MM.1S (cell line): ENCODE results near the gene HBP1.

Source experiments
- DNase-seq: peaks from one replicate; pipeline ENCODE4 v3.0.0-alpha.2; 2015
- H2AFZ ChIP-seq: fragments of 300-600 bp; sonication (generic); 2 replicates; pipeline ENCODE4 v1.6.0; 2016; ENCODE audit warnings: antibody characterized with exemption, low read length
- H3F3A ChIP-seq: fragments of 300-600 bp; sonication (generic); 2 replicates; pipeline ENCODE4 v1.6.1; 2016; ENCODE audit warnings: mild to moderate bottlenecking, antibody characterized with exemption, low read length, moderate library complexity, mixed read lengths; ENCODE audit not compliant: insufficient read depth
- H3K27ac ChIP-seq: fragments of 300-600 bp; sonication (generic); 2 replicates; pipeline ENCODE4 v1.5.1; 2016; ENCODE audit warnings: mild to moderate bottlenecking, low read length
- H3K27me3 ChIP-seq: fragments of 300-600 bp; sonication (generic); replicated peaks from 2 replicates; pipeline ENCODE4 v1.6.0; 2016; ENCODE audit warnings: low read length; ENCODE audit not compliant: insufficient read depth
- H3K36me3 ChIP-seq: fragments of 300-600 bp; sonication (generic); replicated peaks from 2 replicates; pipeline ENCODE4 v1.6.1; 2016; ENCODE audit warnings: mild to moderate bottlenecking, low read length, mixed read lengths; ENCODE audit not compliant: insufficient read depth
- H3K4me1 ChIP-seq: fragments of 300-600 bp; sonication (generic); 2 replicates; pipeline ENCODE4 v1.6.1; 2016; ENCODE audit warnings: low read length, mixed read lengths
- H3K4me2 ChIP-seq: fragments of 300-600 bp; sonication (generic); 2 replicates; pipeline ENCODE4 v1.6.0; 2016; ENCODE audit warnings: low read depth, low read length
- H3K4me3 ChIP-seq: fragments of 300-600 bp; sonication (generic); 2 replicates; pipeline ENCODE4 v1.5.1; 2016; ENCODE audit warnings: low read length, mixed read lengths
- H3K79me2 ChIP-seq: fragments of 300-600 bp; sonication (generic); 2 replicates; pipeline ENCODE4 v1.6.1; 2016; ENCODE audit warnings: mixed run types, low read length, mixed read lengths
- H3K9ac ChIP-seq: fragments of 300-600 bp; sonication (generic); 2 replicates; pipeline ENCODE4 v1.6.1; 2016; ENCODE audit warnings: low read length, mixed read lengths
- H3K9me2 ChIP-seq: fragments of 300-600 bp; sonication (generic); replicated peaks from 2 replicates; pipeline ENCODE4 v1.6.1; 2016; ENCODE audit warnings: mild to moderate bottlenecking, low read length, mixed read lengths; ENCODE audit not compliant: insufficient read depth
- H3K9me3 ChIP-seq: fragments of 300-600 bp; sonication (generic); replicated peaks from 2 replicates; pipeline ENCODE4 v1.6.1; 2016; ENCODE audit warnings: mild to moderate bottlenecking, low read length, mixed read lengths; ENCODE audit not compliant: insufficient read depth
- H4K20me1 ChIP-seq: fragments of 300-600 bp; sonication (generic); 2 replicates; pipeline ENCODE4 v1.6.1; 2016; ENCODE audit warnings: mild to moderate bottlenecking, low read length, moderate library complexity, mixed read lengths; ENCODE audit not compliant: insufficient read depth
- CTCF ChIP-seq: fragments of 300-600 bp; sonication (generic); IDR thresholded peaks from 2 replicates; pipeline ENCODE4 v1.5.1; 2016; ENCODE audit warnings: antibody characterized with exemption, low read length, mixed read lengths
- EZH2 ChIP-seq: fragments of 300-600 bp; sonication (generic); optimal IDR thresholded peaks from 2 replicates; pipeline ENCODE3; 2017; ENCODE audit warnings: low read depth, mild to moderate bottlenecking, antibody characterized with exemption, low read length, mixed read lengths
- EZH2phosphoT487 ChIP-seq: fragments of 300-600 bp; sonication (generic); IDR thresholded peaks from 2 replicates; pipeline ENCODE4 v1.6.1; 2018; ENCODE audit warnings: antibody characterized with exemption, low read length

The HBP1 gene

GRCh38 chr7:107167483-107168232, 1.1 kb upstream of the HBP1 start:
- peaks cover 15% of the 10 kb centered on the region for H3K4me1 ChIP-seq
- peak overlapping the region; percentile 84 for H3K27ac ChIP-seq
- H3K36me3 ChIP-seq, result no peaks in the 10 kb centered on the region
- H3K4me2 ChIP-seq, result peak overlapping the region; percentile 87
- H3F3A ChIP-seq, result peaks cover 31% of the 10 kb centered on the region
- H2AFZ ChIP-seq, result peak overlapping the region; percentile 92
- H3K9me3 ChIP-seq, result no peaks in the 10 kb centered on the region
- DNase-seq, result peak; percentile 79
- H3K9ac ChIP-seq, result peak overlapping the region; percentile 75
- no peaks in the 10 kb centered on the region for H3K9me2 ChIP-seq
- H3K4me3 ChIP-seq, result peak overlapping the region; percentile 79
- H4K20me1 ChIP-seq, result peaks cover 10% of the 10 kb centered on the region
- TF ChIP-seq CTCF (peak; percentile 48), EZH2 (no peak), EZH2phosphoT487 (no peak)
- peaks cover 26% of the 10 kb centered on the region for H3K79me2 ChIP-seq
- no peaks in the 10 kb centered on the region for H3K27me3 ChIP-seq

DNA sequence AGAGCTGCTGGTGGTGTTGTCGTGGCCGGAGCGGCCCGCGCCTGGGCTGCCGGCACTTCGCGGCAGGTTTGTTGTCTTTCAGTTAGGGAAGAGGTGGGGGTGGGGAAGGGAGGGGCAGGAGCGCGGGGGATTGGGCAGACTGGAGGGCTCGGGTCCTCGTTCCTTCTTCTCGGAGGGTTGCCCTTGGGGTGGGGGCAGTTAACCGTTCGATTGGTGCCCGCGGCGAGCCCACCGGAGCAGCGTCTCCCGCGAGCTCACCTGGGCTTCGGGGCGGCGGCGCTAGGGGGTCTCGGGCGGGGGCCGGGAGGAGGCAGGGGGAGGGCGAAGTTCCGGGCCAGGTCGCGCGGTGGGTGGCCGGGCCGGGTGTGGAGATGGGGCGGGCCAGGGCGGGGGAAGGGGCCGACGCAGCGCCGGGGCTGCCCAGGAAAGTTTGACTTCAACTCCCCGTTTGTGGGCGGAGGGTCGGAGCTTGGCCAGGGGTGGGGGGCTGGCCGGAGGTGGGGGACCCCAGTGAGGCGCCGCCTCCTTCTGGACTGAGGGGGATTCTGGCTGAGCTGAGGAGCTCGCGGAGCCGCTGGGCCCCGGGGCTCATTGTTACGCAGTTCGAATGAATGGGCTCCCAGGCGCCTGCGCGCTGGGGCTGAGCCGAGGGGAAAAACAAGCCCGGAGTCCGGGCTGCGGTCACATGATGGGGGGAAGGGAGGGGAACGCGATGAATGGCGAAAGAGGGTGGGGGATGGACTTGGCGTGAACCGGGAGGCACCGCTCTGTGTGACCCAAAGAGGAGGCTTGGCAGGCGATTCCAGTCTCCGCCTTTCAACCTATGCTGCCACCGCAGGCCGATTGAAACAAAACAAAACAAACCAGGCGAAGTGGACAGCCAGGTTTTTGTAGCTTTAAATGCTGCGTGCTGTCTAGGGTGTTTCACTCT, 582 bp downstream of the HBP1 start:
- TF ChIP-seq CTCF (peak; percentile 15), EZH2 (no peak), EZH2phosphoT487 (no peak)
- DNase-seq, result peak; percentile 98
- Histone ChIP-seq H4K20me1 (peaks cover 17% of the 10 kb centered on the region), H3K36me3 (no peaks in the 10 kb centered on the region), H3K9me2 (no peaks in the 10 kb centered on the region), H2AFZ (peak overlapping the region; percentile 46), H3K79me2 (peaks cover 43% of the 10 kb centered on the region), H3K27ac (peak overlapping the region; percentile 77), H3F3A (peaks cover 31% of the 10 kb centered on the region), H3K4me2 (peak overlapping the region; percentile 88), H3K27me3 (no peaks in the 10 kb centered on the region), H3K4me1 (peaks cover 15% of the 10 kb centered on the region), H3K9me3 (no peaks in the 10 kb centered on the region), H3K9ac (peak overlapping the region; percentile 88), H3K4me3 (peak overlapping the region; percentile 82)

- TF ChIP-seq CTCF, result no peak
- no peak for TF ChIP-seq EZH2
- TF ChIP-seq EZH2phosphoT487, result no peak
- Histone ChIP-seq H3K79me2 (peaks cover 52% of the 10 kb centered on the region), H3K4me1 (peaks cover 15% of the 10 kb centered on the region), H3K4me3 (peak overlapping the region; percentile 82), H3K27me3 (no peaks in the 10 kb centered on the region), H3K9me2 (no peaks in the 10 kb centered on the region), H4K20me1 (peaks cover 17% of the 10 kb centered on the region), H3F3A (peaks cover 34% of the 10 kb centered on the region), H3K27ac (peak overlapping the region; percentile 77), H3K9ac (peak overlapping the region; percentile 88), H3K9me3 (no peaks in the 10 kb centered on the region), H3K4me2 (peak overlapping the region; percentile 88), H3K36me3 (no peaks in the 10 kb centered on the region), H2AFZ (peak overlapping the region; percentile 39)
- peak; percentile 41 for DNase-seq
These were observed 1.5 kb downstream of the HBP1 start for GRCh38 chr7:107170051-107170915.
